ENCODE data around the gene XKR8.

The XKR8 gene

GRCh38 chr1:27974417-27974781 is 14.6 kb downstream of the XKR8 start:
- Histone ChIP-seq H3K4me1 (ENCODE audit: control insufficient read depth, insufficient read depth, low read depth, low read length) (no peaks in the 10 kb centered on the region), H2AK5ac (ENCODE audit: low read length, severe bottlenecking) (no peak overlapping the region), H3K18ac (ENCODE audit: low read depth in 1 of 2, low read length in 2 of 2) (no peak overlapping the region), H3K79me1 (replicated peaks; ENCODE audit: low read length, poor library complexity, severe bottlenecking) (peaks cover 3% of the 10 kb centered on the region), H3K9ac (ENCODE audit: low read length) (no peak overlapping the region), H3K36me3 (ENCODE audit: control insufficient read depth in 1 of 2, insufficient read depth in 2 of 2, low read depth in 1 of 2, low read length in 2 of 2) (peaks cover 13 to 49% of the 10 kb centered on the region in 2 experiments), H3K14ac (ENCODE audit: low read length in 2 of 2) (no peak overlapping the region), H3K27me3 (ENCODE audit: control insufficient read depth in 1 of 2, insufficient read depth in 1 of 2, low read length in 2 of 2) (no peaks in the 10 kb centered on the region), H3K9me3 (ENCODE audit: control insufficient read depth, low read length) (no peaks in the 10 kb centered on the region), H2AFZ (ENCODE audit: low read depth, low read length) (no peak overlapping the region), H3K4me3 (ENCODE audit: insufficient read depth in 1 of 2, low read depth in 1 of 2, low read length in 2 of 2) (no peak overlapping the region), H3K27ac (ENCODE audit: low read length, poor library complexity, severe bottlenecking) (no peak overlapping the region), H3K4ac (ENCODE audit: low read depth in 1 of 2, low read length in 2 of 2) (no peak overlapping the region), H4K91ac (ENCODE audit: low read length) (no peak overlapping the region), H3K4me2 (ENCODE audit: low read length, poor library complexity, severe bottlenecking) (no peak overlapping the region), H2BK5ac (ENCODE audit: low read depth, low read length, poor library complexity, severe bottlenecking) (no peak overlapping the region), H4K8ac (ENCODE audit: low read length) (no peak overlapping the region), H2BK12ac (ENCODE audit: low read length in 2 of 2) (no peak overlapping the region), H2BK15ac (ENCODE audit: low read depth, poor library complexity, severe bottlenecking) (no peak overlapping the region), H3K23ac (ENCODE audit: low read length in 2 of 2) (no peak overlapping the region), H2BK120ac (ENCODE audit: low read depth, low read length) (no peak overlapping the region)
- DNase-seq: no peak

- no peak overlapping the region for H2BK12ac ChIP-seq (ENCODE audit: low read length in 2 of 2)
- no peak overlapping the region for H3K18ac ChIP-seq (ENCODE audit: low read depth in 1 of 2, low read length in 2 of 2)
- H3K4ac ChIP-seq (ENCODE audit: low read depth in 1 of 2, low read length in 2 of 2): no peak overlapping the region
- no peaks in the 10 kb centered on the region for H3K9me3 ChIP-seq (ENCODE audit: control insufficient read depth, low read length)
- peak overlapping the region; percentile 44 for H3K9ac ChIP-seq (ENCODE audit: low read length)
- H2AFZ ChIP-seq (ENCODE audit: low read depth, low read length): no peak overlapping the region
- H3K79me1 ChIP-seq (replicated peaks; ENCODE audit: low read length, poor library complexity, severe bottlenecking): no peaks in the 10 kb centered on the region
- no peak overlapping the region for H2AK5ac ChIP-seq (ENCODE audit: low read length, severe bottlenecking)
- no peaks in the 10 kb centered on the region for H3K27me3 ChIP-seq (ENCODE audit: control insufficient read depth in 1 of 2, insufficient read depth in 1 of 2, low read length in 2 of 2)
- H3K14ac ChIP-seq (ENCODE audit: low read length in 2 of 2): no peak overlapping the region
- no peak overlapping the region for H2BK120ac ChIP-seq (ENCODE audit: low read depth, low read length)
- no peak overlapping the region for H4K8ac ChIP-seq (ENCODE audit: low read length)
- H2BK15ac ChIP-seq (ENCODE audit: low read depth, poor library complexity, severe bottlenecking): no peak overlapping the region
- H3K4me3 ChIP-seq (ENCODE audit: insufficient read depth in 1 of 2, low read depth in 1 of 2, low read length in 2 of 2): no peak overlapping the region
- no peak overlapping the region for H3K23ac ChIP-seq (ENCODE audit: low read length in 2 of 2)
- no peak overlapping the region for H2BK5ac ChIP-seq (ENCODE audit: low read depth, low read length, poor library complexity, severe bottlenecking)
- no peak overlapping the region for H3K4me2 ChIP-seq (ENCODE audit: low read length, poor library complexity, severe bottlenecking)
- peaks cover 5 to 27% of the 10 kb centered on the region in 2 experiments for H3K36me3 ChIP-seq (ENCODE audit: control insufficient read depth in 1 of 2, insufficient read depth in 2 of 2, low read depth in 1 of 2, low read length in 2 of 2)
- H4K91ac ChIP-seq (ENCODE audit: low read length): no peak overlapping the region
- H3K27ac ChIP-seq (ENCODE audit: low read length, poor library complexity, severe bottlenecking): no peak overlapping the region
- H3K4me1 ChIP-seq (ENCODE audit: control insufficient read depth, insufficient read depth, low read depth, low read length): peaks cover 1% of the 10 kb centered on the region
- peak; percentile 76 for DNase-seq
- WGBS: 100% methylated on average over 1 of the region's 1 CpG
These were observed 19.5 kb downstream of the XKR8 start for GRCh38 chr1:27979151-27979858.

- H4K8ac ChIP-seq (ENCODE audit: low read length): no peak overlapping the region
- WGBS: 68% methylated on average over 2 of the region's 2 CpGs
- H2BK5ac ChIP-seq (ENCODE audit: low read depth, low read length, poor library complexity, severe bottlenecking): no peak overlapping the region
- H4K91ac ChIP-seq (ENCODE audit: low read length): no peak overlapping the region
- no peak overlapping the region for H2BK15ac ChIP-seq (ENCODE audit: low read depth, poor library complexity, severe bottlenecking)
- H3K4ac ChIP-seq (ENCODE audit: low read depth in 1 of 2, low read length in 2 of 2): no peak overlapping the region
- H3K18ac ChIP-seq (ENCODE audit: low read depth in 1 of 2, low read length in 2 of 2): no peak overlapping the region
- no peaks in the 10 kb centered on the region for H3K27me3 ChIP-seq (ENCODE audit: control insufficient read depth in 1 of 2, insufficient read depth in 1 of 2, low read length in 2 of 2)
- H3K4me1 ChIP-seq (ENCODE audit: control insufficient read depth, insufficient read depth, low read depth, low read length): peaks cover 1% of the 10 kb centered on the region
- H2BK12ac ChIP-seq (ENCODE audit: low read length in 2 of 2): no peak overlapping the region
- H2BK120ac ChIP-seq (ENCODE audit: low read depth, low read length): no peak overlapping the region
- no peak overlapping the region for H3K27ac ChIP-seq (ENCODE audit: low read length, poor library complexity, severe bottlenecking)
- H3K9ac ChIP-seq (ENCODE audit: low read length): peak overlapping the region; percentile 47
- no peak overlapping the region for H2AFZ ChIP-seq (ENCODE audit: low read depth, low read length)
- no peak overlapping the region for H3K23ac ChIP-seq (ENCODE audit: low read length in 2 of 2)
- H3K4me2 ChIP-seq (ENCODE audit: low read length, poor library complexity, severe bottlenecking): no peak overlapping the region
- no peak overlapping the region for H3K4me3 ChIP-seq (ENCODE audit: insufficient read depth in 1 of 2, low read depth in 1 of 2, low read length in 2 of 2)
- H3K36me3 ChIP-seq (ENCODE audit: control insufficient read depth in 1 of 2, insufficient read depth in 2 of 2, low read depth in 1 of 2, low read length in 2 of 2): peaks cover 3 to 22% of the 10 kb centered on the region in 2 experiments
- DNase-seq: no peak
- H3K14ac ChIP-seq (ENCODE audit: low read length in 2 of 2): no peak overlapping the region
- no peaks in the 10 kb centered on the region for H3K9me3 ChIP-seq (ENCODE audit: control insufficient read depth, low read length)
- no peaks in the 10 kb centered on the region for H3K79me1 ChIP-seq (replicated peaks; ENCODE audit: low read length, poor library complexity, severe bottlenecking)
- no peak overlapping the region for H2AK5ac ChIP-seq (ENCODE audit: low read length, severe bottlenecking)
These were observed 20.1 kb downstream of the XKR8 start for GRCh38 chr1:27979859-27980201.

GRCh38 chr1:27980216-27980845 is 20.6 kb downstream of the XKR8 start:
- peaks cover 1% of the 10 kb centered on the region for H3K4me1 ChIP-seq (ENCODE audit: control insufficient read depth, insufficient read depth, low read depth, low read length)

More at GRCh38 chr1:27980216-27980845, 20.6 kb downstream of the XKR8 start:
- no peak overlapping the region for H2BK12ac ChIP-seq (ENCODE audit: low read length in 2 of 2)
- no peaks in the 10 kb centered on the region for H3K9me3 ChIP-seq (ENCODE audit: control insufficient read depth, low read length)
- no peak overlapping the region for H3K4me2 ChIP-seq (ENCODE audit: low read length, poor library complexity, severe bottlenecking)
- no peak overlapping the region for H3K27ac ChIP-seq (ENCODE audit: low read length, poor library complexity, severe bottlenecking)
- no peak overlapping the region for H4K8ac ChIP-seq (ENCODE audit: low read length)
- H3K79me1 ChIP-seq (replicated peaks; ENCODE audit: low read length, poor library complexity, severe bottlenecking): no peaks in the 10 kb centered on the region
- H2AFZ ChIP-seq (ENCODE audit: low read depth, low read length): no peak overlapping the region
- no peak overlapping the region for H2AK5ac ChIP-seq (ENCODE audit: low read length, severe bottlenecking)
- no peak overlapping the region for H3K4ac ChIP-seq (ENCODE audit: low read depth in 1 of 2, low read length in 2 of 2)
- WGBS: 100% methylated on average over 1 of the region's 1 CpG
- H2BK5ac ChIP-seq (ENCODE audit: low read depth, low read length, poor library complexity, severe bottlenecking): no peak overlapping the region
- H4K91ac ChIP-seq (ENCODE audit: low read length): no peak overlapping the region
- no peak overlapping the region for H2BK120ac ChIP-seq (ENCODE audit: low read depth, low read length)
- no peak overlapping the region for H3K23ac ChIP-seq (ENCODE audit: low read length in 2 of 2)
- H2BK15ac ChIP-seq (ENCODE audit: low read depth, poor library complexity, severe bottlenecking): no peak overlapping the region
- H3K27me3 ChIP-seq (ENCODE audit: control insufficient read depth in 1 of 2, insufficient read depth in 1 of 2, low read length in 2 of 2): no peaks in the 10 kb centered on the region
- DNase-seq: no peak
- H3K9ac ChIP-seq (ENCODE audit: low read length): peak overlapping the region; percentile 47
- no peak overlapping the region for H3K14ac ChIP-seq (ENCODE audit: low read length in 2 of 2)
- no peak overlapping the region for H3K4me3 ChIP-seq (ENCODE audit: insufficient read depth in 1 of 2, low read depth in 1 of 2, low read length in 2 of 2)
- no peak overlapping the region for H3K18ac ChIP-seq (ENCODE audit: low read depth in 1 of 2, low read length in 2 of 2)
- H3K36me3 ChIP-seq (ENCODE audit: control insufficient read depth in 1 of 2, insufficient read depth in 2 of 2, low read depth in 1 of 2, low read length in 2 of 2): peaks cover 6 to 21% of the 10 kb centered on the region in 2 experiments

All from mesenchymal stem cell (in vitro differentiated cells and primary cell).